ENCODE results near the gene BARX2. TPM values are rescaled to one million over a fixed set of nuclear protein-coding genes. Genes with fewer than 3 reads are reported as not detected.

The BARX2 gene
- total RNA-seq, 2 donors from 2014 or later, result not detected

DNA sequence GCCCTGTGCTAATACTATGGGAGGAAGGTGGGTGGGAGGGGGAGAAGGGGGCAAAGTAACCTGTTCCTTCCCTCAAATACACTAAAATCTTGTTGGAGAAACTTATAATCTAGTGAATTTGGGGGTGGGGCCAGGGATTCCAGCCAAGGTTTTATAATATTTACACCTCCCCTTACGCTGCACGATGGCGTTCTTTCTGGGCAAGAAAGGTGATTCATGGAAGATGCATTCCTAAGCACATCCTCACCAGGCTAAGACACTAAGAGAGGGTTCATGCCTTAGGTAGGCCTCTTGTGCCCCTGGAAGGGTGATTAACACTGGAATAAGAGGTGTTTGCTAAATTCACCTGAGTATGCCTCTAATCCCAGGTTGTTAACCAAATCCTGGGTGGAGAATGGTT lies 82.6 kb downstream of the BARX2 start:
- intact Hi-C loops (cut with DNase I), result no loop called here
- no peak for DNase-seq
- ATAC-seq, result peak in 1 of 2 donors; percentile 74

GRCh38 chr11:129458756-129459535 lies 83.3 kb downstream of the BARX2 start:
- DNase-seq, result no peak
- ATAC-seq, result no peak
- intact Hi-C loops (cut with DNase I), result no loop called here

- no peak for ATAC-seq
- intact Hi-C loops (cut with DNase I), result no loop called here
- DNase-seq, result no peak
Observed at GRCh38 chr11:129460714-129461113, 85.1 kb downstream of the BARX2 start.

DNA sequence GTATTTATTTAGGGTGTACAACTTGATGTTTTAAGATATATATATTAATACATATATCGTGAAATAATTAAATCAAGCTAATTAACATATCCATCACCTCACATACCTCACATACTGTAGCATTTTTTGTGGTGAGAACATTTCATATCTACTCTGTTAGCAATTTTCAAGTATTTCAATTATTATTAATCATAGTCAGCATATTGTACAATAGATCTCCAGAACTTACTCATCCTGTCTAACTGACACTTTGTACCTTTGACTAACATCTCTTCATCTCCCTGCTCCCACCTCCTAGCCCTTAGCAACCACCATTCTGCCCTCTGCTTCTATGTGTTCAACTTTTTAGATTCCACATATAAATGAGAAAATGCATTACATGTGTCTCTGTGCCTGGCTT lies 108.4 kb downstream of the BARX2 start:
- intact Hi-C loops (cut with DNase I), result no loop called here
- ATAC-seq (no peak), DNase-seq (no peak)

DNA sequence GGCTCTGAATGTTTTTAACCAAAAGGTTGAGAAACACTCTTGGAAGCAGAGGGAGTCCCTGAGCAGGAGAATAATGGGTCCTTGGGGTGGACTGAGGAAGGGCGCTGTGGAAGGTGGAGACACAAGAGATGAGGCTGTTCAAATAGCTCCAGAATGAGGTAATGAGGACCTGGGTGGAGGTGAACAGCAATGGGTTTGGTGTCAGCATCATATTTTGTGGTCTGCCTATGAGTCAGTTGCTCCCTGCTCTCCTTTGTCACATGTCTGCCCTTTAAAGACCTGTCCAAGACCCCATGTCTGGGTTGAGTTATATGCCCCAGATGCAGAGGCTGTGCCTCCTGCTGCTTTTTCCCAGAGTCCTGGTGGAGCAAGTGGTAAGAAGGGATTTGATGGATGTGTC lies 113.6 kb downstream of the BARX2 start:
- intact Hi-C loops (cut with DNase I), result no loop called here
- no peak for ATAC-seq
- DNase-seq, result no peak

DNA sequence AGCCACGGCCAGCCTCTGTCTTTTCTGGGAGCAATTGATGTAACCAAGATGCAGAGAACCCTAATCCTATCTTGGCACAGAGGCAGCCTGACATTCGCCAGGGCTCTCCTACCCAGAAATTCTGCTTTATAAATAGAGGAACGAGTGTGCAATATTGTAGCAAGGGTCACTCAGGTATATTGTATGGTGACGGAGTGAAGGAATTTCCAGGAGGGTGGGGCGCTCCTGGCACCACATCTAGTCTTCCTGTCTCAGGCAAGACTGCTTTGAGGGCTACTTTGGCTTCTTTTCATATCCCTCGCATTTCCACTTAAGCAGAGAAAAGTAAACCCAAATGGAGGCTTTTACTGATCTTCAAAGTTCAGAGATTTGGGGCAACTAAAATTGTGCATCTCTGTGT lies 114.4 kb downstream of the BARX2 start:
- intact Hi-C loops (cut with DNase I), result no loop called here
- ATAC-seq, result no peak
- DNase-seq, result no peak

DNA sequence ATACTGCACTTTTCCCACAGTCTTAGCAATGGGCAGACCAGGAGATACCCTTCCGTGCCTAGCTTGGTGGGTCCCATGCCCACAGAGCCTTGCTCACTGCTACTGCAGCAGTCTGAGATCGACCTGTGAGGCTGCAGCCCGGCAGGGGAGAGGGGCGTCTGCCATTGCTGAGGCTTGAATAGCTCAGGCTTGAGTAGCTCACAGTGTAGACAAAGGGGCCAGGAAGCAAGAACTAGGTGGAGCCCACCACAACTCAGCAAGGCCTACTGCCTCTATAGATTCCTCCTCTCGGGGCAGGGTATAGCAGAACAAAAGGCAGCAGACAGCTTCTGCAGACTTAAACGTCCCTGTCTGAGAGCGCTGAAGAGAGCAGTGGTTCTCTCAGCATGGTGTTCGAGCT lies 118.1 kb downstream of the BARX2 start:
- intact Hi-C loops (cut with DNase I), result no loop called here
- DNase-seq (no peak), ATAC-seq (no peak)

Other genes with a start within 250 kb of the BARX2 start
- 10 to 100 TPM in 1 of 2 donors, 1 to 10 TPM in 1; 8.9 to 12.0 TPM for gene ARHGAP32, start 183.5 kb upstream of the BARX2 start, total RNA-seq